ENCODE measurements around the gene IL12RB1.
"Not testable (repeated sequence)": the region's sequence is repeated elsewhere in the genome, so short reads cannot be mapped to it uniquely, and the experiment has no call there.

IL12RB1 gene

GRCh38 chr19:18046059-18046718 is 40.5 kb downstream of the IL12RB1 start:
- DNase-seq (ENCODE audit: low read depth) = no peak

- no peak for DNase-seq (ENCODE audit: low read depth)
Observed at GRCh38 chr19:18045307-18046050, 41.3 kb downstream of the IL12RB1 start.

DNA sequence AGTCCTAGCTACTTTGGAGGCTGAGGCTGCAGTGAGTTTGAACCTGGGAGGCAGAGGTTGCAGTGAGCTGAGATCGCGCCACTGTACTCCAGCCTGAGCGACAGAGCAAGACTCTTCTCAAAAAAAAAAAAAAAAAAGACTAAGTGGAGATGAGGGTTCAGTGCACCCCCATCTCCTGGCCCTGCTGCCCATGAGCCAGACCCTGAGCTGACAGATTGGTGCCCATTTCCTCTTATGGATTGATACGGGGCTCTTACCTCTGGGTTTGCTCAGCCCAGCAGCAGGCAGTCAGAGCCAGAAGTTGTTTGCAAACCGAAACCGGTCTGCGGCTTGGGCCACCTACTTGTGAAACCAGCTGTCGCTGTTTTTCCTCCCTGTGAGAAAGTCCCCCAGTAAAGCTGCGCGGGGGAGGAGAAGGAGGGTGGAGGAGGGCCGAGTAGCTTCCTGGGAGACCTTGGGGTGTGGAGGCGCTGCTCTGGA is 41.9 kb downstream of the IL12RB1 start:
- peak; percentile 62 for DNase-seq (ENCODE audit: low read depth)

DNA sequence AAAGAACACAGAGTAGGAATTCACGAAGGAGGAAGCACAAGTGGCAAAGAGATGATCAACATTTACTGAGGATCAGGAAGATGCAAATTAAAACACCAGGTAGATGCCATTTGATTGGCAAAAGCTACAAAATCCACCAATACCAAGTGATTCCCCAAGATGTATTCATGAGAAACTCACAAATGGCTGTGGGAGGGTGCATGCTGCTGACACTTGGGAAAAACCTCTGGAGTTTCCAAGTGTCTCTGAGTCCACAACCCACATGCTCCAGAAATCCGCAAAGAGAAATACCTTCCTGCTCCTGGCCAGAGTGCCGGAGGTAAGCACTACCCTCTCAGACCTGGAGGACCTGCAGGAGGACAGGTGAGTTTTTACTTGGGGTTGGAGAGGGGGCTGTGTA is 43.1 kb downstream of the IL12RB1 start:
- no peak for DNase-seq (ENCODE audit: low read depth)

DNA sequence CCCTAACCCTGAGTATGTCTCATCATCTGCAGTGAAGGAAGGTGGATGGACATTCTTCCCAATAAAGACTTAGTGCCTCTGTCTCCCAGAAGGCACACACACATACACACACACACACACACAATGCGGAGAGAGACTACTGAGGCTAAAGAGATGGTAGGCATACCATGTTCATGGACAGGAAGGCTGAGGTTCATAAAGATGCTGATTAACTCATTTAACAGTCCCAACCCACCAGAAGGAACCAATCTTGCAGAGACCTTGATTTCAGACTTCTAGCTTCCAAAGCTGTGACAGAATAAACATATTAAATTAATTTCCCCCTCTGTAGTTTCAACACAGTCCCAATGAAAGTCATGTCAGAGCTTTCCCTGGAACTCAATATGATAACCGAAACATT is 45.7 kb downstream of the IL12RB1 start:
- no peak for DNase-seq (ENCODE audit: low read depth)

GRCh38 chr19:18032102-18032501 is 54.6 kb downstream of the IL12RB1 start:
- DNase-seq (ENCODE audit: low read depth) = not testable (repeated sequence)

DNA sequence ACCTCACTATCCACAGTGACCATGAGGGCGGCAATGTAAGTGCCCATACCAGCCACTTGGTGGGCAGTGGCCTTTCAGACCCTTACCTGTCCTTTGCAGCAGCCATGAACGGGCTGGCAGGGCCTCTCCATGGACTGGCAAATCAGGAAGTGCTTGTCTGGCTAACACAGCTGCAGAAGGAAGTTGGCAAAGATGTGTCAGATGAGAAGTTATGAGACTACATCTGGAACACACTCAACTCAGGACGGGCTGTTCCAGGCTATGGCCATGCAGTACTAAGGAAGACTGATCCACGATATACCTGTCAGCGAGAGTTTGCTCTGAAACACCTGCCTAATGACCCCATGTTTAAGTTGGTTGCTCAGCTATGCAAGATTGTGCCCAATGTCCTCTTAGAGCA is 55.3 kb downstream of the IL12RB1 start:
- not testable (repeated sequence) for DNase-seq (ENCODE audit: low read depth)

GRCh38 chr19:18029617-18030338 is 57.0 kb downstream of the IL12RB1 start:
- DNase-seq (ENCODE audit: low read depth) = no peak

DNA sequence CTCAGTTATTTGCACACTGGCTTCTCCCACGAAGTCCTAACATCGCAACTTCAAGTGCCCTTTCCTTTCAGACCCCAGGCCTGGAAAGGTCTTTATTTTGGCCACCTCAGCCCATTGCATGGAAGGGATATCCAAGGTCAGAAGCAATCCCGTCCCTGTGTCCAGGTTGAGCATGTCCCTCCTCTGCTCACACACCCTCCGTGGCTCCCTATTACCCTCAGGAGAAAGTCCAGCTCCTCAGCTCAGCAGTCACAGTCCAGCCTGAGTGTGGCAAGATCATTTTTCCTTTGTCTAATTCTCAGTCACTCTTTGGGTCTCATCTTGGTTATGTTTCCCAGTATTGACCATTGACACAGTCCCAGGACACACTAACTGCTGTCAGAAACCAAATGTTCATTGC is 59.6 kb downstream of the IL12RB1 start:
- DNase-seq (ENCODE audit: low read depth) = no peak

GRCh38 chr19:18023622-18024251 is 63.0 kb downstream of the IL12RB1 start:
- peak; percentile 81 for DNase-seq (ENCODE audit: low read depth)

DNA sequence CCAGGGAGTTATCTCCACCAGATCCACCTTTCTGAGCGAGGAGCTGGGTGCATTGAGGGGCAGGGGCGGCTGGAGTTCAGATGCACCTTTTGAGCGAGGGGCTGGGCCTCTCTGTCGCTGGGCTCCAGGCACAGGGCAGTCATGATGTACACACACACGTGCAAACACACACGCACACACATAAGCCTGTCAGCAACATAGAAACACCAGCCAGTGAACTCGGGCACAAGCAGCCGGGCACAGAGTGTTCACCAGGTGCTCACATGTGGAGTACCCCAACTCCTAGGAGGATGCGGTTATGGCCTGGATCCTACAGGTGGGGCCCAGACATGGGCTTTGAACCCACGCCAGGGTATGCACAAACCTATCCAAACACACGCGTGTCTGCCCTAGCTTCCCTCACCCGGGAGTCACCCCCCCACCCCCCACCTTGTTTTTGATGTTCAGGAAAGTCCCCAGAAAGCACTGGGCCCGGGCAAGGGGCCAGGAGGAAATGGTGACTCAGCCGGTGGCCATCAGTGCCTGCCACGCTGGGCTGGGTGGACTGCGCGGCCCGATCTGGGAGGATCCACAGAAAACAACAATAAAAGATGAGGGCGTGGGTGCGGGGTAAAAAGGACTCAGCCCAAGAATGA is 65.5 kb downstream of the IL12RB1 start:
- peak; percentile 67 for DNase-seq (ENCODE audit: low read depth)

DNA sequence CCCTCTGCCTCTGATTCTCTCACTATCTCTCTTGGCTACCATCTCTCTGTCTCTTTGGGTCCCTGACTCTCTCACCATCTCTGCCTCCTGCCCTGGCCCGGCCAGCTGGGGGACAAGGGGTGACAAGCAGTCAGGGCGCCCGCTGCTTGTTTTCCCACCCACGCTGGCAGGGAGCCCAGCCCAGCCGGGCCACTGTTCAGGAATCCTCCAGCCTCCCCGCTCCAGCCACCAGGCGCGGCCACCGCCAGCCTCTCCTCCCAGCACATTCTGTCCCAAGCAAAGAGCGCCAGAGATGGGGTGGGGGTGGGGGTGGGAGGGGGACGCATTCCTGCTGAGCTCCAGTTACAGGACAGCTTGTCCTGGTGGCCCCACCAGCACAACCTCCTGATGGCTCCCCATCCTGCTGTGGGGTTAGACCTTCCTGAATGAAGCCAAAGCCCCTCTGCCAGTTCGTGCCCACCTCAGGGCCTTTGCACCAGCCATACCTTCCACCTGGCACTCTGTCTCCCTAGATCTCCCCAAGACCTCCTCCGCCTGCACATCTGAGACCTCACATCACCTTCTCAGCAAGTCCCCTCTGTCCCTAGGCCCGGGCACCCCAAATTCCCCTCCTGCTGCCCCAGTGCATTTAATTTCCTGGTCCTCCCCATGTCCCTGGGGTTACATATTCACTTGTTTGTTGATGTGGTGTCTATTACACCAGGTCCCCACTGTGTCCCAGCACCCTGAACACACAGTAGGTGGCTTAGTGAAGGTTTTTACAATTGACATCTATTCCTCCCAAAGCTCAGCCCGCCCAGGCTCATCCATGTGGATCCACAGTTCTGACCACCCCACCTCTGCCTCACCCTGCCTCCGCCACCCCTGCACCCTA is 66.3 kb downstream of the IL12RB1 start:
- no peak for DNase-seq (ENCODE audit: low read depth)

- DNase-seq (ENCODE audit: low read depth) = no peak
Observed at GRCh38 chr19:18017275-18018083, 69.3 kb downstream of the IL12RB1 start.

- DNase-seq (ENCODE audit: low read depth) = no peak
Observed at GRCh38 chr19:18016209-18016910, 70.4 kb downstream of the IL12RB1 start.

DNA sequence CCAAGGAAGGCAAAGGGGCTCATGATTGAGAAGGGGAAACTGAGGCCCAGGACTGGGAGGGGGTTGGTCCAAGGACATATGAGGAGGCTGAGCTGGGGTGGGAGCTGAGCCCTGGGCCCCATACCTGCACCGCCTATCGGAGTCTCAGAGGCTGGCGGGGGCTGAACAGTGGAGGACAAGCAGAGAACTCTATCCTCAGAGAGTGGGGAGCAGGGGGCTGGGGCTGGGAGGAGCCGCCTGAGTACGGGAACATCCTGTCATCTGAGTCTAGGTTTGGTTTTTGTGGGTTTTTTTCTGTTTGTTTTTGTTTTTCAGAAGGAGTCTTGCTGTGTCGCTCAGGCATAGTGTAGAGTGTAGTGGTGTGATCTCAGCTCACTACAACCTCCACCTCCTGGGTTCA is 72.5 kb downstream of the IL12RB1 start:
- peak; percentile 50 for DNase-seq (ENCODE audit: low read depth)

- no peak for DNase-seq (ENCODE audit: low read depth)
Observed at GRCh38 chr19:18013210-18014111, 73.3 kb downstream of the IL12RB1 start.

DNA sequence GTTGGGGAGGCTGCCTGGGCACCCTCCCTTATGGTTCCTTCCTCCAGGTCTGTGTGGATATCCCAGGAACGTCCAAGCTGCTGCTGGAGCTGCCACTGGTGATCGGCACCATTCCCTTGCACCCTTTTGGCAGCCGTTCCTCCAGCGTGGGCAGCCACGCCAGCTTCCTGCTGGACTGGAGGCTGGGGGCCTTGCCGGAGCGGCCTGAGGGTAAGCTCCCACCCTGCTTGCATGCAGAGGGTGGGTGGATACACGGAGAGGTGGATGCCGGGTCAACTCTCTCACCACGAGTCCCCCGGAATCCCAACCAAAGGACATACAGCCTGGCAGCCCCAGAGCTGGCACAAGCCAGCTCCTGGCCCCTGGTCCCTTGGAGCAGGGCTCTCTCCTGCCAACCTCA is 76.6 kb downstream of the IL12RB1 start:
- DNase-seq (ENCODE audit: low read depth) = no peak

DNA sequence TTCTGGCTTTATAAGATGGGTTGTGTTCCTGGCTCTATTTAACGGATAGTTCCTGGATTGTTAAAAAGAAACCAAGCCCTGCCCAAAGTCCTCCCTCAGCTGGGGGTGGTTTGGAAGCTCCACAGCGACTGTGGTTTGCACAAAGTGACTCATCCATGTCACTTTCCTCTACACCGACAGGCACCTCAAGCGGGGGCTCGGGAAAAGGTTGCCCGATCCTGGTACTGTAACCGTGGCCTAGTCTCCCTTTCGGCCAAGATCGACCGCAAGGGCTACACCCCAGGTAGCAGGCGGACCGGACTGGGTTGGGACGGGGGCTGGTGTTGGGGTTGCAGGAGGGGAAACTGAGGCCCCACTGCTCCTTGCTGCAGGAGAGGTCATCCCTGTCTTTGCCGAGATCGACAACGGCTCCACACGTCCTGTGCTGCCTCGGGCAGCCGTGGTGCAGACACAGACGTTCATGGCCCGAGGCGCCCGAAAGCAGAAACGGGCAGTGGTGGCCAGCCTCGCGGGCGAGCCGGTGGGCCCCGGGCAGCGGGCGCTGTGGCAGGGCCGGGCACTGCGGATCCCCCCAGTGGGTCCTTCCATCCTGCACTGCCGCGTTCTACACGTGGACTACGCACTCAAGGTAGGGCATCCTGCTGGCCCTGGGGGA is 77.2 kb downstream of the IL12RB1 start:
- DNase-seq (ENCODE audit: low read depth) = no peak
